ENCODE measurements around the gene CST11.

DNA sequence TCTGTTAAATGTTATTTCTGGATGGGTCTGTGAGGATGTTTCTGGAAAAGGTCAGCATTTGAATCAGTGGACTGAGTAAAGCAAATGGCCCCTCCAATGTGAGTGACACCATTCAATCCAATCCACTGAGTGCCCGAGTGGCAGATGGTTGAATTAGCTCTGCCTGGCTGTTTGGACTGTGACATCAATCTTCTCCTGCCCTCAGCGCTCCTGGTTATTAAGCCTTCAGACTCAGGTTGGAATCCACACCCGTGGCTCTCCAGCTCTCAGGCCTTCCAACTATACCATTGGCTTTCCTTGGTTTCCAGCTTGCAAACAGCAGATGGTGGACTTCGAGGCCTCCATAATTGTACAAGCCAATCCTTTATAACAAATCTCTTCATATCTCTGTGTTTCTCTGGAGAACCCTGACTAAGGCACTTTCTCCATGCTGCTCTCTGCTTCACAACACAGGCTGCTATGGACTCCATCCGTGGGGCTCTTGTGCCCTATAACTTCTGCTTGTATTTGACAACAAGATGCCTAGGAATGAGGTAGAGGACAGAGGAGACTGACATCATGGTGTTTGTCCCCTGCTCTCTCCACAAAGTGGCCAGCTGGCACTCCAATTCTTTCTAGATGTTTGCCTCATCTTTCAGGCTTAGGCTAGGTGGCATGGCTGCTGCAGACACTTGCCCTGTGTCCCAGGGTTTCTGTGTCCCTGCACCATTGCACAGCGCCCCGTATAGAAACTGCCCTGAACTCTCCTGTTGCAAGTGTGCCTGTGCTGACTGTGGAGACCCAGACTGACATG, 18.0 kb downstream of the CST11 start:
- TF ChIP-seq, protein P1, sequence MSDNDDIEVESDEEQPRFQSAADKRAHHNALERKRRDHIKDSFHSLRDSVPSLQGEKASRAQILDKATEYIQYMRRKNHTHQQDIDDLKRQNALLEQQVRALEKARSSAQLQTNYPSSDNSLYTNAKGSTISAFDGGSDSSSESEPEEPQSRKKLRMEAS (CRISPR knock-in tag; IDR thresholded peaks at IDR 0.05) = no peak
- TF ChIP-seq CBFB (CRISPR knock-in tag; IDR thresholded peaks at IDR 0.05; ENCODE audit: low read depth) = no peak
- TF ChIP-seq ZNF263 (CRISPR knock-in tag; IDR thresholded peaks at IDR 0.05; ENCODE audit: low read depth) = no peak
- TF ChIP-seq KAT7 (CRISPR knock-in tag; IDR thresholded peaks at IDR 0.05; ENCODE audit: borderline replicate concordance) = no peak
- TF ChIP-seq SMAD4 (CRISPR knock-in tag; IDR thresholded peaks at IDR 0.05) = no peak
- TF ChIP-seq, protein P2, sequence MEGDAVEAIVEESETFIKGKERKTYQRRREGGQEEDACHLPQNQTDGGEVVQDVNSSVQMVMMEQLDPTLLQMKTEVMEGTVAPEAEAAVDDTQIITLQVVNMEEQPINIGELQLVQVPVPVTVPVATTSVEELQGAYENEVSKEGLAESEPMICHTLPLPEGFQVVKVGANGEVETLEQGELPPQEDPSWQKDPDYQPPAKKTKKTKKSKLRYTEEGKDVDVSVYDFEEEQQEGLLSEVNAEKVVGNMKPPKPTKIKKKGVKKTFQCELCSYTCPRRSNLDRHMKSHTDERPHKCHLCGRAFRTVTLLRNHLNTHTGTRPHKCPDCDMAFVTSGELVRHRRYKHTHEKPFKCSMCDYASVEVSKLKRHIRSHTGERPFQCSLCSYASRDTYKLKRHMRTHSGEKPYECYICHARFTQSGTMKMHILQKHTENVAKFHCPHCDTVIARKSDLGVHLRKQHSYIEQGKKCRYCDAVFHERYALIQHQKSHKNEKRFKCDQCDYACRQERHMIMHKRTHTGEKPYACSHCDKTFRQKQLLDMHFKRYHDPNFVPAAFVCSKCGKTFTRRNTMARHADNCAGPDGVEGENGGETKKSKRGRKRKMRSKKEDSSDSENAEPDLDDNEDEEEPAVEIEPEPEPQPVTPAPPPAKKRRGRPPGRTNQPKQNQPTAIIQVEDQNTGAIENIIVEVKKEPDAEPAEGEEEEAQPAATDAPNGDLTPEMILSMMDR (IDR thresholded peaks at IDR 0.05) = no peak
- no peak for TF ChIP-seq SP1 (CRISPR knock-in tag; conservative IDR thresholded peaks at IDR 0.05)
- TF ChIP-seq, protein P3, sequence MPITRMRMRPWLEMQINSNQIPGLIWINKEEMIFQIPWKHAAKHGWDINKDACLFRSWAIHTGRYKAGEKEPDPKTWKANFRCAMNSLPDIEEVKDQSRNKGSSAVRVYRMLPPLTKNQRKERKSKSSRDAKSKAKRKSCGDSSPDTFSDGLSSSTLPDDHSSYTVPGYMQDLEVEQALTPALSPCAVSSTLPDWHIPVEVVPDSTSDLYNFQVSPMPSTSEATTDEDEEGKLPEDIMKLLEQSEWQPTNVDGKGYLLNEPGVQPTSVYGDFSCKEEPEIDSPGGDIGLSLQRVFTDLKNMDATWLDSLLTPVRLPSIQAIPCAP (CRISPR knock-in tag; IDR thresholded peaks at IDR 0.05) = no peak
- TF ChIP-seq, protein P4, sequence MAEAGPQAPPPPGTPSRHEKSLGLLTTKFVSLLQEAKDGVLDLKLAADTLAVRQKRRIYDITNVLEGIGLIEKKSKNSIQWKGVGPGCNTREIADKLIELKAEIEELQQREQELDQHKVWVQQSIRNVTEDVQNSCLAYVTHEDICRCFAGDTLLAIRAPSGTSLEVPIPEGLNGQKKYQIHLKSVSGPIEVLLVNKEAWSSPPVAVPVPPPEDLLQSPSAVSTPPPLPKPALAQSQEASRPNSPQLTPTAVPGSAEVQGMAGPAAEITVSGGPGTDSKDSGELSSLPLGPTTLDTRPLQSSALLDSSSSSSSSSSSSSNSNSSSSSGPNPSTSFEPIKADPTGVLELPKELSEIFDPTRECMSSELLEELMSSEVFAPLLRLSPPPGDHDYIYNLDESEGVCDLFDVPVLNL (CRISPR knock-in tag; IDR thresholded peaks at IDR 0.05; ENCODE audit: borderline replicate concordance, low read depth) = no peak
- TF ChIP-seq, protein P5, sequence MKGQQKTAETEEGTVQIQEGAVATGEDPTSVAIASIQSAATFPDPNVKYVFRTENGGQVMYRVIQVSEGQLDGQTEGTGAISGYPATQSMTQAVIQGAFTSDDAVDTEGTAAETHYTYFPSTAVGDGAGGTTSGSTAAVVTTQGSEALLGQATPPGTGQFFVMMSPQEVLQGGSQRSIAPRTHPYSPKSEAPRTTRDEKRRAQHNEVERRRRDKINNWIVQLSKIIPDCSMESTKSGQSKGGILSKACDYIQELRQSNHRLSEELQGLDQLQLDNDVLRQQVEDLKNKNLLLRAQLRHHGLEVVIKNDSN (CRISPR knock-in tag; IDR thresholded peaks at IDR 0.05) = no peak
